ENCODE results near the gene TRIO.
"Not testable (repeated sequence)": the region's sequence is repeated elsewhere in the genome, so short reads cannot be mapped to it uniquely, and the experiment has no call there.

Gene TRIO

GRCh38 chr5:14199902-14200301, 56.8 kb downstream of the TRIO start:
- Histone ChIP-seq H3K36me3 (ENCODE audit: control insufficient read depth, insufficient read depth, low read length) (no peaks in the 10 kb centered on the region), H3K9me3 (ENCODE audit: control insufficient read depth, insufficient read depth, low read length) (no peaks in the 10 kb centered on the region), H3K4me3 (ENCODE audit: low read length) (no peak overlapping the region), H3K27me3 (ENCODE audit: control insufficient read depth, insufficient read depth, low read length) (no peaks in the 10 kb centered on the region), H3K27ac (ENCODE audit: low read length) (no peak overlapping the region), H3K4me1 (ENCODE audit: control insufficient read depth, insufficient read depth, low read length) (peaks cover 5% of the 10 kb centered on the region)
- WGBS (ENCODE audit: insufficient coverage, insufficient read length): no CpG with 5 or more reads among the region's 6 CpGs
- DNase-seq (ENCODE audit: low read depth, low spot score): no peak

- no peak for DNase-seq (ENCODE audit: low read depth, low spot score)
- H3K9me3 ChIP-seq (ENCODE audit: control insufficient read depth, insufficient read depth, low read length): no peaks in the 10 kb centered on the region
- no peak overlapping the region for H3K27ac ChIP-seq (ENCODE audit: low read length)
- no peaks in the 10 kb centered on the region for H3K36me3 ChIP-seq (ENCODE audit: control insufficient read depth, insufficient read depth, low read length)
- no CpG with 5 or more reads among the region's 11 CpGs for WGBS (ENCODE audit: insufficient coverage, insufficient read length)
- peaks cover 5% of the 10 kb centered on the region for H3K4me1 ChIP-seq (ENCODE audit: control insufficient read depth, insufficient read depth, low read length)
- H3K27me3 ChIP-seq (ENCODE audit: control insufficient read depth, insufficient read depth, low read length): no peaks in the 10 kb centered on the region
- H3K4me3 ChIP-seq (ENCODE audit: low read length): no peak overlapping the region
These were observed 57.3 kb downstream of the TRIO start for GRCh38 chr5:14200312-14200990.

GRCh38 chr5:14201325-14202045, 58.3 kb downstream of the TRIO start:
- Histone ChIP-seq H3K36me3 (ENCODE audit: control insufficient read depth, insufficient read depth, low read length) (no peaks in the 10 kb centered on the region), H3K27ac (ENCODE audit: low read length) (no peak overlapping the region), H3K4me3 (ENCODE audit: low read length) (no peak overlapping the region), H3K9me3 (ENCODE audit: control insufficient read depth, insufficient read depth, low read length) (no peaks in the 10 kb centered on the region), H3K27me3 (ENCODE audit: control insufficient read depth, insufficient read depth, low read length) (no peaks in the 10 kb centered on the region), H3K4me1 (ENCODE audit: control insufficient read depth, insufficient read depth, low read length) (peaks cover 5% of the 10 kb centered on the region)
- WGBS (ENCODE audit: insufficient coverage, insufficient read length): no CpG with 5 or more reads among the region's 7 CpGs
- no peak for DNase-seq (ENCODE audit: low read depth, low spot score)

GRCh38 chr5:14202462-14202861, 59.3 kb downstream of the TRIO start:
- no peak overlapping the region for H3K27ac ChIP-seq (ENCODE audit: low read length)
- H3K4me1 ChIP-seq (ENCODE audit: control insufficient read depth, insufficient read depth, low read length): peaks cover 3% of the 10 kb centered on the region
- no peak for DNase-seq (ENCODE audit: low read depth, low spot score)
- H3K27me3 ChIP-seq (ENCODE audit: control insufficient read depth, insufficient read depth, low read length): no peaks in the 10 kb centered on the region
- H3K36me3 ChIP-seq (ENCODE audit: control insufficient read depth, insufficient read depth, low read length): no peaks in the 10 kb centered on the region
- no CpG with 5 or more reads among the region's 6 CpGs for WGBS (ENCODE audit: insufficient coverage, insufficient read length)
- H3K9me3 ChIP-seq (ENCODE audit: control insufficient read depth, insufficient read depth, low read length): no peaks in the 10 kb centered on the region
- H3K4me3 ChIP-seq (ENCODE audit: low read length): no peak overlapping the region

GRCh38 chr5:14204011-14204670, 61.0 kb downstream of the TRIO start:
- no peak for DNase-seq (ENCODE audit: low read depth, low spot score)
- Histone ChIP-seq H3K27me3 (ENCODE audit: control insufficient read depth, insufficient read depth, low read length) (no peaks in the 10 kb centered on the region), H3K36me3 (ENCODE audit: control insufficient read depth, insufficient read depth, low read length) (no peaks in the 10 kb centered on the region), H3K9me3 (ENCODE audit: control insufficient read depth, insufficient read depth, low read length) (no peaks in the 10 kb centered on the region), H3K4me3 (ENCODE audit: low read length) (no peak overlapping the region), H3K4me1 (ENCODE audit: control insufficient read depth, insufficient read depth, low read length) (peaks cover 3% of the 10 kb centered on the region), H3K27ac (ENCODE audit: low read length) (no peak overlapping the region)
- WGBS (ENCODE audit: insufficient coverage, insufficient read length): no CpG with 5 or more reads among the region's 6 CpGs

GRCh38 chr5:14204785-14205321, 61.7 kb downstream of the TRIO start:
- H3K27ac ChIP-seq (ENCODE audit: low read length): no peak overlapping the region
- H3K27me3 ChIP-seq (ENCODE audit: control insufficient read depth, insufficient read depth, low read length): no peaks in the 10 kb centered on the region
- no peak overlapping the region for H3K4me3 ChIP-seq (ENCODE audit: low read length)
- WGBS (ENCODE audit: insufficient coverage, insufficient read length): no CpG with 5 or more reads among the region's 9 CpGs
- peaks cover 3% of the 10 kb centered on the region for H3K4me1 ChIP-seq (ENCODE audit: control insufficient read depth, insufficient read depth, low read length)
- no peaks in the 10 kb centered on the region for H3K9me3 ChIP-seq (ENCODE audit: control insufficient read depth, insufficient read depth, low read length)
- no peaks in the 10 kb centered on the region for H3K36me3 ChIP-seq (ENCODE audit: control insufficient read depth, insufficient read depth, low read length)
- DNase-seq (ENCODE audit: low read depth, low spot score): no peak

- DNase-seq (ENCODE audit: low read depth, low spot score): no peak
- Histone ChIP-seq H3K36me3 (ENCODE audit: control insufficient read depth, insufficient read depth, low read length) (no peaks in the 10 kb centered on the region), H3K4me3 (ENCODE audit: low read length) (no peak overlapping the region), H3K4me1 (ENCODE audit: control insufficient read depth, insufficient read depth, low read length) (peaks cover 3% of the 10 kb centered on the region), H3K27me3 (ENCODE audit: control insufficient read depth, insufficient read depth, low read length) (no peaks in the 10 kb centered on the region), H3K9me3 (ENCODE audit: control insufficient read depth, insufficient read depth, low read length) (no peaks in the 10 kb centered on the region), H3K27ac (ENCODE audit: low read length) (no peak overlapping the region)
- no CpG with 5 or more reads among the region's 11 CpGs for WGBS (ENCODE audit: insufficient coverage, insufficient read length)
These were observed 63.0 kb downstream of the TRIO start for GRCh38 chr5:14206028-14206725.

- not testable (repeated sequence) for H3K4me3 ChIP-seq (ENCODE audit: low read length); H3K27me3 ChIP-seq (ENCODE audit: control insufficient read depth, insufficient read depth, low read length); H3K4me1 ChIP-seq (ENCODE audit: control insufficient read depth, insufficient read depth, low read length); H3K9me3 ChIP-seq (ENCODE audit: control insufficient read depth, insufficient read depth, low read length); H3K27ac ChIP-seq (ENCODE audit: low read length); DNase-seq (ENCODE audit: low read depth, low spot score); H3K36me3 ChIP-seq (ENCODE audit: control insufficient read depth, insufficient read depth, low read length)
- no CpG with 5 or more reads among the region's 3 CpGs for WGBS (ENCODE audit: insufficient coverage, insufficient read length)
These were observed 64.3 kb downstream of the TRIO start for GRCh38 chr5:14207428-14207827.

- Histone ChIP-seq H3K4me3 (ENCODE audit: low read length) (no peak overlapping the region), H3K4me1 (ENCODE audit: control insufficient read depth, insufficient read depth, low read length) (peaks cover 3% of the 10 kb centered on the region), H3K27me3 (ENCODE audit: control insufficient read depth, insufficient read depth, low read length) (no peaks in the 10 kb centered on the region), H3K9me3 (ENCODE audit: control insufficient read depth, insufficient read depth, low read length) (no peaks in the 10 kb centered on the region), H3K36me3 (ENCODE audit: control insufficient read depth, insufficient read depth, low read length) (no peaks in the 10 kb centered on the region), H3K27ac (ENCODE audit: low read length) (no peak overlapping the region)
- 100% methylated on average over 1 of the region's 8 CpGs for WGBS (ENCODE audit: insufficient coverage, insufficient read length)
- DNase-seq (ENCODE audit: low read depth, low spot score): no peak
These were observed 65.2 kb downstream of the TRIO start for GRCh38 chr5:14208071-14209021.
